ENCODE measurements around the gene VWA3B.

DNA sequence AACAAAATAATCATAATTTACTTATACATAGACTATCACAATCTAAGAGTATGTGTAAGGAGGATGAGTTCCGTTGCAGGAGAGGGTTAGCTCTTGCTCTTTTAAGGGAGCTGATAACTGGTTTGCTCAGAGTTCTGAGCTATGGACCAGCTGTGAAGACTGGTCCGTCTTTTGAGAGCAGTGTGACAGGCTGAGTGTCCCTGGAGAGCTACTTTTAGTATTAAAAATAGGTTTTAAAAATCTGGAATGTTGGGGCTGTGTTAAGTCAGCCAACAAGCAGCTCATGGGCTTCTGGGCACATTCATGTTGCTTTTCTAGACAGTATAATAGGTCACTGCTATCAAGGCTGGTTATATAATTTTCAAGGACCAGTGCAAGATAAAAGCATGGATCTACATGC, 49.8 kb upstream of the VWA3B start:
- TF ChIP-seq, protein P1, sequence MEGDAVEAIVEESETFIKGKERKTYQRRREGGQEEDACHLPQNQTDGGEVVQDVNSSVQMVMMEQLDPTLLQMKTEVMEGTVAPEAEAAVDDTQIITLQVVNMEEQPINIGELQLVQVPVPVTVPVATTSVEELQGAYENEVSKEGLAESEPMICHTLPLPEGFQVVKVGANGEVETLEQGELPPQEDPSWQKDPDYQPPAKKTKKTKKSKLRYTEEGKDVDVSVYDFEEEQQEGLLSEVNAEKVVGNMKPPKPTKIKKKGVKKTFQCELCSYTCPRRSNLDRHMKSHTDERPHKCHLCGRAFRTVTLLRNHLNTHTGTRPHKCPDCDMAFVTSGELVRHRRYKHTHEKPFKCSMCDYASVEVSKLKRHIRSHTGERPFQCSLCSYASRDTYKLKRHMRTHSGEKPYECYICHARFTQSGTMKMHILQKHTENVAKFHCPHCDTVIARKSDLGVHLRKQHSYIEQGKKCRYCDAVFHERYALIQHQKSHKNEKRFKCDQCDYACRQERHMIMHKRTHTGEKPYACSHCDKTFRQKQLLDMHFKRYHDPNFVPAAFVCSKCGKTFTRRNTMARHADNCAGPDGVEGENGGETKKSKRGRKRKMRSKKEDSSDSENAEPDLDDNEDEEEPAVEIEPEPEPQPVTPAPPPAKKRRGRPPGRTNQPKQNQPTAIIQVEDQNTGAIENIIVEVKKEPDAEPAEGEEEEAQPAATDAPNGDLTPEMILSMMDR (IDR thresholded peaks at IDR 0.05): no peak
- no peak for TF ChIP-seq POLR2A (IDR thresholded peaks at IDR 0.05)
